GM12864 (cell line): ENCODE results near the gene PALMD.

Experiments
- DNase-seq: peaks from one replicate; pipeline ENCODE4 v3.0.0-alpha.2; 2011; ENCODE audit warnings: low read depth
- H3K4me3 ChIP-seq: 2 replicates; pipeline ENCODE4 v1.5.1; 2011; ENCODE audit warnings: mild to moderate bottlenecking, low read depth, low read length, control low read depth
- TF ChIP-seq, protein P1 (sequence below): IDR thresholded peaks from 2 replicates; pipeline ENCODE4 v1.5.1; 2011; ENCODE audit warnings: low read depth, mild to moderate bottlenecking, moderate library complexity, low read length, control low read depth, inconsistent platforms; ENCODE audit errors: missing control alignments

The PALMD gene, protein sequence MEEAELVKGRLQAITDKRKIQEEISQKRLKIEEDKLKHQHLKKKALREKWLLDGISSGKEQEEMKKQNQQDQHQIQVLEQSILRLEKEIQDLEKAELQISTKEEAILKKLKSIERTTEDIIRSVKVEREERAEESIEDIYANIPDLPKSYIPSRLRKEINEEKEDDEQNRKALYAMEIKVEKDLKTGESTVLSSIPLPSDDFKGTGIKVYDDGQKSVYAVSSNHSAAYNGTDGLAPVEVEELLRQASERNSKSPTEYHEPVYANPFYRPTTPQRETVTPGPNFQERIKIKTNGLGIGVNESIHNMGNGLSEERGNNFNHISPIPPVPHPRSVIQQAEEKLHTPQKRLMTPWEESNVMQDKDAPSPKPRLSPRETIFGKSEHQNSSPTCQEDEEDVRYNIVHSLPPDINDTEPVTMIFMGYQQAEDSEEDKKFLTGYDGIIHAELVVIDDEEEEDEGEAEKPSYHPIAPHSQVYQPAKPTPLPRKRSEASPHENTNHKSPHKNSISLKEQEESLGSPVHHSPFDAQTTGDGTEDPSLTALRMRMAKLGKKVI

DNA sequence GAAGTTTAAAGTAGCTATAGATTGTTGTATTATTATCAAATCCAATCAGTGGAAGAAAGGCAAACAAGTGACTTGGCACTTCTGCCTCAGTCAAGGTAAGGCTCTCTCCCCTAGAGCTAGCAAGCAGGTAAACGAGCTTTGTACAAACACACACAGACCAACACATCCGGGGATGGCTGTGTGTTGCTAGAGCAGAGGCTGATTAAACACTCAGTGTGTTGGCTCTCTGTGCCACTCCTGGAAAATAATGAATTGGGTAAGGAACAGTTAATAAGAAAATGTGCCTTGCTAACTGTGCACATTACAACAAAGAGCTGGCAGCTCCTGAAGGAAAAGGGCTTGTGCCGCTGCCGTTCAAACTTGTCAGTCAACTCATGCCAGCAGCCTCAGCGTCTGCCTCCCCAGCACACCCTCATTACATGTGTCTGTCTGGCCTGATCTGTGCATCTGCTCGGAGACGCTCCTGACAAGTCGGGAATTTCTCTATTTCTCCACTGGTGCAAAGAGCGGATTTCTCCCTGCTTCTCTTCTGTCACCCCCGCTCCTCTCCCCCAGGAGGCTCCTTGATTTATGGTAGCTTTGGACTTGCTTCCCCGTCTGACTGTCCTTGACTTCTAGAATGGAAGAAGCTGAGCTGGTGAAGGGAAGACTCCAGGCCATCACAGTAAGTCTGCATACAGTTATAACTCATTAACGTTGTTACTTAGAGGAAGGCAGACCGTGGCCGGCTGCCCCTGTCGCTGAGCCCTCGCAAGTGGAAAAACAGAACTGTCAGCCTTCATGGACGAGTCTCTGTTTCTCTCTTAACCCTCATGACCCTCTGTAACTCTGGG, at the start of gene PALMD:
TSS of gene PALMD (plus strand) at position 415 of the 833 bp plus-strand sequence. CDS start at position 620, 205 bp downstream.
- DNase-seq: no peak
- no peak within 1 kb of the TSS for H3K4me3 ChIP-seq
- TF ChIP-seq, protein P1, sequence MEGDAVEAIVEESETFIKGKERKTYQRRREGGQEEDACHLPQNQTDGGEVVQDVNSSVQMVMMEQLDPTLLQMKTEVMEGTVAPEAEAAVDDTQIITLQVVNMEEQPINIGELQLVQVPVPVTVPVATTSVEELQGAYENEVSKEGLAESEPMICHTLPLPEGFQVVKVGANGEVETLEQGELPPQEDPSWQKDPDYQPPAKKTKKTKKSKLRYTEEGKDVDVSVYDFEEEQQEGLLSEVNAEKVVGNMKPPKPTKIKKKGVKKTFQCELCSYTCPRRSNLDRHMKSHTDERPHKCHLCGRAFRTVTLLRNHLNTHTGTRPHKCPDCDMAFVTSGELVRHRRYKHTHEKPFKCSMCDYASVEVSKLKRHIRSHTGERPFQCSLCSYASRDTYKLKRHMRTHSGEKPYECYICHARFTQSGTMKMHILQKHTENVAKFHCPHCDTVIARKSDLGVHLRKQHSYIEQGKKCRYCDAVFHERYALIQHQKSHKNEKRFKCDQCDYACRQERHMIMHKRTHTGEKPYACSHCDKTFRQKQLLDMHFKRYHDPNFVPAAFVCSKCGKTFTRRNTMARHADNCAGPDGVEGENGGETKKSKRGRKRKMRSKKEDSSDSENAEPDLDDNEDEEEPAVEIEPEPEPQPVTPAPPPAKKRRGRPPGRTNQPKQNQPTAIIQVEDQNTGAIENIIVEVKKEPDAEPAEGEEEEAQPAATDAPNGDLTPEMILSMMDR: no peak

DNA sequence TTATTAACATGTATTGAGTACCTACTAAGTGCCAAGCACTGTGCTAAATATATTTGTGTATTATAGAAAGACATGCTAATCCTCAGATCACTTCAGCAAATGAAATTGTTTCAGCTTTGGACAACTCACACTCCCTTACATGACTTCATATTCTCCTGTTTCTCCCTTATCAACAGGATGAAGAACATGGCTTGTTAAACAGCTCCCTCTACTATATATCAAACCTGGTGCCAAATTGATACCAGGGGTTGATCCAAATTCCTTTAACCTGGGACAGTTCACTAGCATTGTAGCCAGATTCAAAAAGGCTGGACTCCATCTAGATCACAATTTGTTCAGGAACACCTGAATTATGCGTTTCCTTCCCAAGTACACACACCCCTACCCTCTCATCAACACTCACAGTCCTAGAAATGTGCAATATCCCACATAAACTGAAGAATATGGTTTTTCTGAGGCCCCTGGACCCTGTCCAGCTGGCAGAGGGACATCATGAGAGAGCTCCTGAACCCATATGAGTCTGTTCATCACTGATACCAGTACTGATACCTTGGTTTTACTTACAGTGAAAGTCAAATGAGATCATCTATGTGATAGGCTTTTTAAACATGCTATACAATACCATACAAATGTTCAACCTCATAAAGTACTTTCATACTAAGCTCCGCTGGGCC, 47.0 kb upstream of the PALMD start:
- no peak for DNase-seq
- no peak overlapping the region for H3K4me3 ChIP-seq
- TF ChIP-seq, protein P1: no peak

DNA sequence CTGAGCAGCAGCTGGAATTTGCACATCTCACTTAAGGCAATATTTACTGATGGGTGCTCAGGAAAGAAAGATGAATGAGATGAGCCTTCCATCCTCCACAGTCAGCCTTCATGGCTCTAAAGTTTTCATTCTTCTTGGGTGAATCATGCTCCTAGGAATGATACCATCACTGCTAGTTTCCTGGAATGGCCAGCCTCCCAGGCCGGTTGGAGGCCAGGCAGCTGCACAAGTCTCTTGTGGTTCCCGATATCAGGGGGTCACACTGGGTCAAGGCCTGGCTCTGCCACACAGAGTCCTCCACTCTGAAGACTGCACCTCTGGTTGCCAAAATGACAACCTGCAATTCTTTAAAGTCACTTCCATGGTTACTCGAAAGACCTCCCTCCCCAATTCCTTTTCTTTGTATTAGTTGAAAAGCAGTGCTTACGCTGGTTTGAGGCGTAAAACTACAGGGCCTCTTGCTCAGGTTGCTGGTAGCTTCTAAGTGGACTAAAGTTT, 46.2 kb upstream of the PALMD start:
- TF ChIP-seq, protein P1: no peak
- DNase-seq: no peak

DNA sequence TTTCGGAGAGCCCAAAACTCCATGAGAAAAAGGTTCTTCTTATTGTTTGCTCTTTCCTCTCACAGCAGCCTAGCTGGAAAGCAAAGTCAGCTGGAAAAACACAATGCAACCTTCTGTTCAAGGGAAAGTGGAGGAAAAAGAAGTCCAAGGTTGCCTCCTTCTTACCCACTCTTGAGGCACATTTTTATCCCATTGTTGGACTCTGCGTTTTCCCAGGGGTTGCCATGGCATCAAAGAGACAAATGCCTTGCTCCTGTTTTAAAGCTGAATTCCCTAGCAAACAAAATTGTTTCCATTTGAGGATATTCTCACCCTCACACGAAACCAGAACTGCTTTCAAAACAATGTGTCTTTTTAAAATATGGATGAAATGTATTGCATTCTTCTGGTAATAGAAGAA, 45.1 kb upstream of the PALMD start:
- TF ChIP-seq, protein P1: no peak
- DNase-seq: no peak
- no peak overlapping the region for H3K4me3 ChIP-seq

More for the DNA sequence above, 46.2 kb upstream of the PALMD start:
- no peak overlapping the region for H3K4me3 ChIP-seq

DNA sequence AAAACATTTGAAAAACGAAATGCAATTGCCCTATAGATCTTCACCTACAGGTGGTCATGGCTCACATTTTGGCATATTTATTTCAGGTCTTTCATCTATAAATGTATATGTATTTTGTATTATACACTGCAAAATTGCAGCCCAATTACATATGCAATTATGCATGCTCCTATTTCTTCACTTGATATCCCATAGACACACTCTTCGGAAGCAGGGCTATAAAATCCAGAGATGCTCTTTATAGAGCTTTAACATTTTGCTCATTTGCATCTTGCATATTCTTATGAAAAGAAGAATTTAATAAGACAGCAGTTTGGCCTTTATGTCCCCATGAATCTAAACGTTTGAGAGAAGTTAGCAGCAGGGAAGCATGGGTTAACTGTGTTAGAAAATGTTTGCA, 44.7 kb upstream of the PALMD start:
- TF ChIP-seq, protein P1: no peak
- no peak overlapping the region for H3K4me3 ChIP-seq
- DNase-seq: no peak

DNA sequence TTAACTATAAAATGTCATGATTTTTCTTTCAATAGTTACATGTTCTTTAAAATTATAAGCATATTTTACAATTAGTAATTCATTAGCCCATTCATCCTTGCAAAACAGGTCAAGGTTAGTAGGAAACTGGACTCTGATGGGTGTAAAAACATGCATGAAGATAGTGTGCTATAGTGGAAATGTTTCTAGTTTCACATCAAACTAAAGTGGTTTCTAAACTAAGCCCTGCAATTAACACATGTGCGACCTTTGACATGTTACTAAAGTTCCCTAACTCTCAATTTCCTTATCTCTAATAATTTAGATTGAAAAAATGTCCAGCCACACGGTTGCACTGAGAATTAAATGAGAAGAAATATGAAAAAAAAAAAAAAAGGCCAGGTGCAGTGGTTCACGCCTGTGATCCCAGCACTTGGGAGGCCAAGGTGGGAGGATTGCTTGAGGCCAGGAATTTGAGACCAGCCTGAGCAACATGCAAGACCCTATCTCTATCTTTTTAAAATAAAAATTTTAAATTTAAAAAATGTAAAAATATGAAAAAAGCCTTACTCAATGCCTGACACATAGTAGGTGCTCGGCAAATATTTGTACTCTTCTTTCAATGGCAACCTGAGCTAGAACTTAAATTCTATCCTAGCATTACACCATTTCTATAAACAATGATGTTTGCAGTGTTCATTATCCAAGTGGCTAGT, 44.1 kb upstream of the PALMD start:
- TF ChIP-seq, protein P1: no peak
- DNase-seq: no peak
- H3K4me3 ChIP-seq: no peak overlapping the region
